ENCODE data around the gene MAP4K5.

DNA sequence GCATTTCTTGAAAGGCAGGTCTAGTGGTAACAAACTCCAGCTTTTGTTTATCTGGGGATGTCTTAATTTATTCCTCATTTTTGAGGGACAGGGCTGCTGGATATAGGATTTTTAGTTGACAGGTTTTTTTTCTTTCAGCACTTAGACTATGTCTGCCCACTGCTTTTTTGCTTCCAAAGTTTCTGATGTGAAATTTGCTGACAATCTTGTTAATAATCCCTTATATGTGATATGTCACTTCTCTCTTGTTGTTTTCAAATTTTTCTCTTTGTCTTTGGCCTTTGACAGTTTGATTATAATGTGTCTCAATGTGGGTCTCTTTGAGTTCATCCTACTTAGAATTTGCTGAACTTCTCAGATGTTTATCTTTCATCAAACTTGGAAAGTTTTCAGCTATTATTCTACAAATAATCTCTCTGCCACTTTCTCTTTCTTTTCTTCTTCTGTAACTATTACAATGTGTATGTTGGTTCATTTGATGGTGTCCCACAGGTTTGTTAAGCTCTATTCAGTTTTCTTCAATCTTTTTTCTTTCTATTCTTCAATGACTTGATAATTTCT is 37.4 kb upstream of the MAP4K5 start:
- TF ChIP-seq POLR2A (IDR thresholded peaks at IDR 0.05) (no peak), POLR2AphosphoS5 (IDR thresholded peaks at IDR 0.05) (no peak)
- TF ChIP-seq, protein P1, sequence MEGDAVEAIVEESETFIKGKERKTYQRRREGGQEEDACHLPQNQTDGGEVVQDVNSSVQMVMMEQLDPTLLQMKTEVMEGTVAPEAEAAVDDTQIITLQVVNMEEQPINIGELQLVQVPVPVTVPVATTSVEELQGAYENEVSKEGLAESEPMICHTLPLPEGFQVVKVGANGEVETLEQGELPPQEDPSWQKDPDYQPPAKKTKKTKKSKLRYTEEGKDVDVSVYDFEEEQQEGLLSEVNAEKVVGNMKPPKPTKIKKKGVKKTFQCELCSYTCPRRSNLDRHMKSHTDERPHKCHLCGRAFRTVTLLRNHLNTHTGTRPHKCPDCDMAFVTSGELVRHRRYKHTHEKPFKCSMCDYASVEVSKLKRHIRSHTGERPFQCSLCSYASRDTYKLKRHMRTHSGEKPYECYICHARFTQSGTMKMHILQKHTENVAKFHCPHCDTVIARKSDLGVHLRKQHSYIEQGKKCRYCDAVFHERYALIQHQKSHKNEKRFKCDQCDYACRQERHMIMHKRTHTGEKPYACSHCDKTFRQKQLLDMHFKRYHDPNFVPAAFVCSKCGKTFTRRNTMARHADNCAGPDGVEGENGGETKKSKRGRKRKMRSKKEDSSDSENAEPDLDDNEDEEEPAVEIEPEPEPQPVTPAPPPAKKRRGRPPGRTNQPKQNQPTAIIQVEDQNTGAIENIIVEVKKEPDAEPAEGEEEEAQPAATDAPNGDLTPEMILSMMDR (IDR thresholded peaks at IDR 0.05), result no peak

Measured in breast epithelium (tissue), 3 donors.